IPS DF 19.7 (cell line): ENCODE results near the gene CCL20.

Experiments
- DNase-seq: peaks from one replicate; pipeline ENCODE4 v3.0.0-alpha.2; 2013; ENCODE audit warnings: low read depth, low spot score

Gene CCL20

GRCh38 chr2:227802882-227803281, 10.8 kb upstream of the CCL20 start:
- no peak for DNase-seq

GRCh38 chr2:227804975-227805374, 8.7 kb upstream of the CCL20 start:
- DNase-seq = no peak

GRCh38 chr2:227805578-227805977, 8.1 kb upstream of the CCL20 start:
- DNase-seq = no peak

- DNase-seq = no peak
Observed at GRCh38 chr2:227808936-227809335, 4.7 kb upstream of the CCL20 start.

- DNase-seq = no peak
Observed at GRCh38 chr2:227812001-227812400, 1.6 kb upstream of the CCL20 start.

- no peak for DNase-seq
Observed at GRCh38 chr2:227813229-227813561, 447 bp upstream of the CCL20 start.

GRCh38 chr2:227815066-227815465, 1.4 kb downstream of the CCL20 start:
- no peak for DNase-seq

GRCh38 chr2:227816507-227817294, 3.1 kb downstream of the CCL20 start:
- DNase-seq = no peak

GRCh38 chr2:227817336-227817735, 3.7 kb downstream of the CCL20 start:
- DNase-seq = no peak

- no peak for DNase-seq
Observed at GRCh38 chr2:227817850-227818674, 4.4 kb downstream of the CCL20 start.

- no peak for DNase-seq
Observed at GRCh38 chr2:227818675-227819397, 5.2 kb downstream of the CCL20 start.

GRCh38 chr2:227819398-227819697, 5.7 kb downstream of the CCL20 start:
- no peak for DNase-seq

GRCh38 chr2:227821043-227821942, 7.7 kb downstream of the CCL20 start:
- DNase-seq = no peak

- no peak for DNase-seq
Observed at GRCh38 chr2:227822416-227823003, 8.9 kb downstream of the CCL20 start.

- DNase-seq = no peak
Observed at GRCh38 chr2:227823922-227824321, 10.3 kb downstream of the CCL20 start.

- DNase-seq = no peak
Observed at GRCh38 chr2:227824711-227825110, 11.1 kb downstream of the CCL20 start.

GRCh38 chr2:227826019-227826521, 12.4 kb downstream of the CCL20 start:
- DNase-seq = no peak

GRCh38 chr2:227826563-227826962, 12.9 kb downstream of the CCL20 start:
- DNase-seq = no peak

GRCh38 chr2:227827143-227827542, 13.5 kb downstream of the CCL20 start:
- DNase-seq = no peak

- DNase-seq = no peak
Observed at GRCh38 chr2:227828477-227828912, 14.9 kb downstream of the CCL20 start.

- DNase-seq = no peak
Observed at GRCh38 chr2:227829337-227829736, 15.7 kb downstream of the CCL20 start.
